Stimulated activated CD4-positive, alpha-beta T cell treated with anti-CD3 and anti-CD28 coated beads, Interleukin-1b, Interleukin-23, amount 100 ng/mL, for 48 hours (primary cell): ENCODE measurements around the gene BCL7C.
"Not testable (repeated sequence)": the region's sequence is repeated elsewhere in the genome, so short reads cannot be mapped to it uniquely, and the experiment has no call there.

Source experiments
- DNase-seq: peaks from one replicate; pipeline ENCODE4 v3.0.0-alpha.2; 2020

The BCL7C gene

GRCh38 chr16:30893744-30894539 lies at the start of gene BCL7C:
Gene BCL7C (minus strand): TSS chr16:30894077. CDS start chr16:30893944, 133 bp downstream.
- DNase-seq, result peak; percentile 81

- no peak for DNase-seq
Observed at GRCh38 chr16:30942426-30942806, 48.5 kb upstream of the BCL7C start.

GRCh38 chr16:30941600-30942425 lies 47.9 kb upstream of the BCL7C start:
- DNase-seq, result peak; percentile 68

- DNase-seq, result not testable (repeated sequence)
Observed at GRCh38 chr16:30939571-30939970, 45.7 kb upstream of the BCL7C start.

- no peak for DNase-seq
Observed at GRCh38 chr16:30937692-30938091, 43.8 kb upstream of the BCL7C start.

GRCh38 chr16:30934827-30935557 lies 41.1 kb upstream of the BCL7C start:
- DNase-seq, result peak; percentile 41

- DNase-seq, result no peak
Observed at GRCh38 chr16:30931068-30931650, 37.3 kb upstream of the BCL7C start.

GRCh38 chr16:30930160-30930571 lies 36.3 kb upstream of the BCL7C start:
- no peak for DNase-seq

- DNase-seq, result no peak
Observed at GRCh38 chr16:30929167-30929566, 35.3 kb upstream of the BCL7C start.

GRCh38 chr16:30928390-30928789 lies 34.5 kb upstream of the BCL7C start:
- DNase-seq, result no peak

GRCh38 chr16:30927789-30928378 lies 34.0 kb upstream of the BCL7C start:
- DNase-seq, result peak; percentile 36

GRCh38 chr16:30926937-30927788 lies 33.3 kb upstream of the BCL7C start:
- DNase-seq, result no peak

- no peak for DNase-seq
Observed at GRCh38 chr16:30925995-30926811, 32.3 kb upstream of the BCL7C start.

GRCh38 chr16:30925632-30925987 lies 31.7 kb upstream of the BCL7C start:
- no peak for DNase-seq

GRCh38 chr16:30924913-30925631 lies 31.2 kb upstream of the BCL7C start:
- DNase-seq, result no peak

GRCh38 chr16:30924076-30924912 lies 30.4 kb upstream of the BCL7C start:
- no peak for DNase-seq

- DNase-seq, result no peak
Observed at GRCh38 chr16:30923554-30924075, 29.7 kb upstream of the BCL7C start, which contains the start of gene FBXL19. Gene FBXL19 (plus strand): TSS chr16:30923572. CDS start chr16:30925755, 2,183 bp downstream.

- DNase-seq, result peak; percentile 97
Observed at GRCh38 chr16:30922960-30923535, 29.2 kb upstream of the BCL7C start.
